HG02840 (cell line): ENCODE results near the gene SLC6A15.

Experiments used
- ATAC-seq: cut with Tn5 transposase; IDR thresholded peaks from one replicate; pipeline ENCODE4 v1.9.1; 2021; ENCODE audit warnings: mild to moderate bottlenecking, moderate library complexity, moderate number of reproducible peaks; ENCODE audit not compliant: unreplicated experiment, low FRiP score

The SLC6A15 gene

GRCh38 chr12:84875241-84875640 lies 37.4 kb downstream of the SLC6A15 start:
- no peak for ATAC-seq

DNA sequence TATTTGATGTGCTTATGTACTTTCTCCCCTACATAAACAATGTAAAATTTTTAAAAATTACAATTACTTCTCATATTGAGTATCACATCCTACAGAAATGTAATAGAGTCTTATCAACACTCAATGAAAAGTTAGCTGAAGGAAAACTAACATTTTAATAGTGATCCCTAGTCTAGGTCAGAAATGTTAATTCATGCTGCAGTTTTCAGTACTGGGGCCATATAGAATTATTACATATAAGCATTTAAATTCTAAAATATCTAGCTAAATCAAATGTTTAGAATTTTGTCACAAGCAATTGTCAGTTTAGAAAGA lies 37.8 kb downstream of the SLC6A15 start:
- ATAC-seq, result no peak

- peak; percentile 86 for ATAC-seq
Measured at GRCh38 chr12:84874125-84874824, 38.3 kb downstream of the SLC6A15 start.

DNA sequence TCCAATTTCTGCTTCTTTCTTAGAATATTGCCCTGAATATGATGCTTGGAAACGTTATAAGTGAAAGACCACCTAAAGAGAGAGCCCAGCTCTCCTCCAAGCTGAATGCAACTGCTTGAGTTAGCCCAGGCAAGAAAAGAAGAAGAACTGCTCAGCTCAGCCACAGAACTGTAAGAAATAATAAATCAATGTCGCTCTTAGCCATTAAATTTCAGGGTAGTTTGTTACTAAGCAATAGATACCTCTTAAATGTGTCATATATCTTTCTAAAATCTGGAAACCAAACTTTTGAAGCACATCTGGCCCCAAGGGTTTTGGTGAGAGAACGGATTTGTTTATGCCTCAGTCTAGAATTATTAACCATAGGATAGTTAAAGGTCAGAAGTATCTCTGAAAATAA lies 50.4 kb downstream of the SLC6A15 start:
- ATAC-seq, result no peak

DNA sequence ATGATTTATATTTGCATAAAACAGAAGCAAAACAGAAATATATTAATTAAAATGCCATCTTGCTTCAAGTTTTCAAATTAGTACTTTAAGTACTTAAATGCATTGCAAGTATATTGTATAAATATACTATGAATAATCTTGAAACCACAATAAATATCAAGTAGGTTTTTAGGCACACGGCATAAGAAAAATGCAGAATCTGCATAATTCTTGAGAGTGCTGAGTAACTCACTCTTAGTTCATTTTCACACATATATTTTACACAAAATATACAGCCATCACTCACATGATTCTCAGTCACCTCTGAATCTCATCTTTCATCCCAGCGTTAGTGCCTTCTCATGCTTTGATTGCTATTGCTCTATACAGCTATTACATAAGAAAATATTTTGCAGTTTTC lies 51.9 kb downstream of the SLC6A15 start:
- no peak for ATAC-seq

DNA sequence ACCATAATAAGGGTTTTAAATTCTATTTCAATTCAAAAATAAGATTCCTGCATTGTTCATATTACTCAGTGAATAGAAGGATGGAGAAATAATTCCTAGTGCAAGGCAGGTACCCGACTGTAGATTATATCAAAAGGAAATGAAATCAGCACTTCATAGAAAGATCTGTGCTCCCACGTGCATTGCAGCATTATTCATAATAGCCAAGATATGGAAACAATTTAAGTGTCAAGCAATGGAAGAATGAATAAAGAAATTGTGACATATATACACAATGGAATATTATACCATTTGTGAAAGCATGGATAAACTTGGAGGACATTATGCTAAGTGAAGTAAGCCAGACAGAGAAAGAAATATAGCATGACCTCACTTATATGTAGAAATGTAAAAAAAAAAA lies 53.8 kb downstream of the SLC6A15 start:
- no peak for ATAC-seq

DNA sequence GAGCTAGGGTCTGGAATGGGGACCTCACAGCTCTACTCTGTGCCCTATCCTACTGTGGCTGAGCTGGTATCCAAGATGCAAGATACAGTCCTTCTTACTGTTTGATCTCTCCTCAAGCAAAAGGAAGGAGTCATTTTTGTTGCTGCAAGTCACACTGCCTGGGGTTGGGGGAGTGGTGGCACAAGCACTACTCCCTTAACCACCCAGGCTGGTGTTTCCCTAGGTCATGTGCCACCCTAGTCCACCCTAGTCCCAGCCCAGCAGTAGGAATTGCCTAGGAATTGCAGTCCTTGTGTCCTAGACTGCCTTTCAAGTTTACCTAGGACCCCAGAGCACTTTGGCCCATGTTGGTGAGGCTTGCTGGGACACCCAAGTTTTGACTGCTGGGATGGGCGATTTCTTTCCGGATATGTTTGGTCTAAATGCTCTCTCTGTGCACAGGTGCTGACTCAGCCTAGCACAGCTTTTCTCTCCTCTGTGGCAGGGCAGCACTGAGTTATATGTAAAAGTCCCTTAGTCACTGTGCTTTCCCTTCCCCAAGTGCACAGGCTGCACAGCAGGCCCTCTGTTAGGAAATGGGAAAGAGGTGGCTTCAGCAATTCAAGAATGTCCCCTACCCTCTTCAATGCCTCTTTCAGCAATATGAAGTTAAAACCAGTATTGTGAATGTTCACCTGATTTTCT lies 54.9 kb downstream of the SLC6A15 start:
- no peak for ATAC-seq

DNA sequence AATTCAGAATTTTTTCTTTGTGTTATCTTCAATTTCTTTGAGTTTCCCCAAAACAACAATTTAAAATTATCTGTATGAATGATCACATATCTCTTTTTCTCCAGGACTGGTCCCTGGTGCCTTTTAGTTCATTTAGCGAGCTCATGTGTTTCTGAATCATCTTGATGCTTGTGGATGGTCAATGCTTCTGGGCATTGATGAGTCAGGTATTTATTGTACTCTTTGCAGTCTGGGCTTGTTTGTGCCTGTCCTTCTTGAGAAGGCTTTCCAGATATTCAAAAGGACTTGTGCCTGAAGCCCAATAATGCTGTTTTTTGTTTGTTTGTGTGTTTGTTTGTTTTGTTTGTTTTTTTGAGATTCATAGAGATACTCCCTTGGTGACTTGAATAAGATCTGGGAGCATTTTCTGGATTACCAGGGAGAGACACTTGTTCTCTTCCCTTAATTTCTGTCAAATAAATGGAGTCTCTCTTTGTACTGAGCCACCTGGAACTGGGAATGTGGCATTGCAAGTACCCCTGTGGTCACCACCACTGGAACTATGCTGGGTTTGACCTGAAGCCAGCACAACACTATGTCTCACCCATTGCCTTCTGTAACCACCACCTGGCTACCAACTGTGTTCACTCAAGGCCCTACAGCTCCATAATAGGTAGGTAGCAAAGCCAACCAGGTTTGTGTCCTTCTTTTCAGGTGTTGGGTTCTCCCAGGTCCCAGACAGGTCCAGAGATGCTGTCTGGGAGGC lies 56.3 kb downstream of the SLC6A15 start:
- ATAC-seq, result no peak

- no peak for ATAC-seq
Measured at GRCh38 chr12:84843593-84844144, 68.9 kb downstream of the SLC6A15 start.

GRCh38 chr12:84842406-84843013 lies 70.1 kb downstream of the SLC6A15 start:
- ATAC-seq, result peak; percentile 69

GRCh38 chr12:84841591-84841990 lies 71.0 kb downstream of the SLC6A15 start:
- no peak for ATAC-seq

DNA sequence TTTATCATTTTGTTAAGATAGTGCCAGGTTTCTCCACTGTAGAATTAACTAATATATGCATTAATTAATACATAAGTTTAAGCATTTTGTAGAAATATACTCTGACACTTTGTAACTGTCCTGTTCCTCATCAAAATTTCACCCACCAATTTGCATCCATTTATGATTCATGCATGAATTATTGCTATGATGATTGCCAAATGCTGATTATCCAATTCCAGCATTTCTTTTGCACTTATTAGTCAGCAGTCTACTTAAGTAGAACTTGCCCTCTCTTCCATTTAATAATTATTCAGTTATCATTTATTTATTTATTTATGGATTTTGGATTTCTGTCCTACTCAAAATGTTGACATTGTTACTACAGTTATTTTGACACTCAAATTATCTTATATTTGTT lies 72.2 kb downstream of the SLC6A15 start:
- no peak for ATAC-seq

DNA sequence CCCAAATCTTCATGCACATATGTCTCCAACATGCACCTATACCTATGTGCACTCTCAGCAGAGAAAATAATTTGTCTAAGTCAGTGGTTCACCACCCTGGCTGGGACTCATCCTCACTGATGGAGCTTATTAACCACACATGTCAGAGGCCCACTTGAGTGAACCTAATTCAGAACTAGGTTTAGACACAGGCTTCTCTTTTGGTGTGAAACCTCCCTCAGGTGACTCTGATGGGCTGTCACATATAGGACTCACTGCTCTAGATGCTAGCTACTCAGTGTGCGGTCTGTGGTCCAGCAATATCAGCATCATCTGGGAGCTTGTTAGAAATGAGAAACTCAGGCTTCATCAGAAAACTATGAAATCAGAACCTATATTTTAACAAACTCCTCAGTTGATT lies 85.7 kb downstream of the SLC6A15 start:
- no peak for ATAC-seq

DNA sequence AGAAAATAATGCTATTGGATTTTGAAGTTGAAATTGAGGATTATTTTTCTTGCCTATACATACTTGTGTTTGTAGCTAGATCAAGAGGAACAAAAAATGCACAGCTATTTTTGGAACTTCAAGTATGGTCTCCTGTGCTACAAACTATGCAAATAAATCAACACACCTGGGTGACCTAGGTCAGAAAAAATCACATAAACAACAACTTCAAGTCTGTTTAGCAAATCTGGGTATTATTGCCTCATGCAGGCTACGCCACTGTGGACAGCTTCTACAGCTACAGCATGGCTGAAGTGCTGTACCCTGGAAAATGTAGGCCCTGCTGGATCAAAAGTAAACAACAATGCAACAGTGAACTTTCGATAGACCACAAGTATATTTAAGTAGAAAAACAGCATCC lies 87.5 kb downstream of the SLC6A15 start:
- ATAC-seq, result no peak

DNA sequence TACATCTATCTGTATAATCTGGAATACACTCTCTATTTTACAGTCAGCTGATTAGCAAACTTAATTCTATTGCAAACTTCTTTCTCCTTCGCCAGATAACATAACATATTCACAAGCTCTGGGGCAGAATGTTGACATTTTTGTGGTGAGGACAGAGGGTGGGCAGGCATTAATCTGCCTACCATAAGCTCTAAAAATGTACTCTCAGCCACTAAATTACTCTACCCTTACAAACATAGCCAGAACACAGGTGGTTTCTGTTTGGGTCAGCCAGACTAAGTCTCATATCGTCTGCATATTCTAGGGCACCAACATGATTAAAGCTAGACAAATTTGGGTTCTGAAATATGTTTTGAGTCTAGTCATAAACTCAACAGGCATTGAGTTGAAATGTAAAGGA lies 90.1 kb downstream of the SLC6A15 start:
- no peak for ATAC-seq

- ATAC-seq, result no peak
Measured at GRCh38 chr12:84816916-84817695, 95.5 kb downstream of the SLC6A15 start.

DNA sequence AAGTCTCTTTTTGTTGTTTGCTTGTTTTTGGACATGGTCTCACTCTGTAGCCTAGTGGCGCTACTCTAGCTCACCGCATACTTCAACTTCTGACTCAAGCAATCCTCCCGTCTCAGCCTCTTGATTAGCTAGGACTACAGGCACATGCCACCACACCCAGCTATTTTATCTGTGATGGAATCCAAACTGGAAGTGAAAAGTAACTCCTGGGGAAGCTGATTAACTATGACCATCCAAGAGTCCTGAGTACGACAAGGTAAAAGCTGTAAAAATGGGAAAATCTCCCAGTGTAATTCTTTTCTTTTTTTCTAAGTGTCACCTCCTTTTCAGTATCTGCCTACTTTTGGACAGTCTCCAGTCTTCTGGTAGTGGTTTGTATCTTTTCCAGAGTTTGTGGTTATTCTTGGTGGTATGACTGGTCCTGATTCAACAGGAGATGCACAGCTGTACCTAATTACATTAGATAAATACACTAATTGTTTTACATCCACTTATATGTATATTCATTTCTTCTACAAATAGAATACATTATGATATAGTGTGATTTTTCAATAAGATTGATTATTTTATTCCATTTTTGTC lies 97.8 kb downstream of the SLC6A15 start:
- ATAC-seq, result no peak

DNA sequence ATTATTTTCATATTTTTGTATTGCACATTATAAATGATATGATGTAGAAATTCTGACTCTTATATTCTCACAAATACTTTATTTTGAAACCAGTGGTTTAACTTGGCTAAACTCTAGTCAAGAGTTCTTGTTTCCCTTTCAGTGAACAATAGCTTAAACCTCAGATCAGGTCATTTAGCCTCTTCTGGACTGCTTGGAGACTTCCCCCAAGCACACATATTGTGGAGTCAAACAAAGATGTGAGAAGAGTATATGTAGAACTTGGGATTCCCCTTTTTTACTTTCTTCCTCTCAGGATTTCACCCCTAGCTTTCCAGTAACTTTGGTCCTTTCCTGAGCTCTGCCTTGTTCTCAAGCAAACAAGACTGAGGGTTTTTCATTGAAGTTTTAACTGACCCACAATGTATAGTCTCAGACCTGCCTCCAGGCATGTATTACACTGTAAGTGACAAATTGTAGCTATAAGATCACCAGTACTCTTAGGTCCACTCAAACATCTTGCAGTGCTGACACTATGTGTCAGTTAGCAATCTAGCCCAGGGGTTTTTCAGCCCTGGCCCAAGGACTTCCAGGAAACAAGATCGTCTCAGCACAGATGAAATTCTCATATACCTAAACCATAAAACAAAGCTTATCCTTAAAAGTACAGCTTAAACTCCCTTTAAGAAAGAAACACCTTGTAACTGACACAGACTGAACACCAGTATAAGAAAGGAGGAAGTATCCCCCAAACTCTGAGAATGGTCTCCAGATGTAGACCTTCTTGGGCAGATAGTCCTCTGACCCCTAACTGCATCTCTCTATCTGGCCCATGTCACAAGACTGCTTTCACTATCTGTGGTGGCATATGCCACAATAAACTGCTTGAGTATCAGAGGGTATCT lies 98.6 kb downstream of the SLC6A15 start:
- ATAC-seq, result no peak

DNA sequence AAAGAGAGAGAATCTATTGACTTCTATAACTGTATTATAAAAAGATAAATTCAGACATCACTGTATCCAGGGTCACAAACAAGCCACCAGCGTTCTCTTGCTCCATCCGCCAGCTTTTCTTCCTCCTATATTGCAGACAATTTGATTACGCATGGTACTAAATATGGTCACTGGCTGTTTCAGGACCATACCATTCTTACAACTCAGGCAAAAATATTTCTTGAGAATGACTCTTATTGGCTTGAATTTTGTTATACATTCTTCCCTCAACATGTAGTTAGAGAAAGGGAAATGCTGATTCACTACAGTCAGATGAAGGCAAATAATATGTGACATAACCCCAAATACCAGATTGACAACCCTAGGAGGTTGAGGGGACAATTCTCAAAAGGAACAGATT lies 101.3 kb downstream of the SLC6A15 start:
- ATAC-seq, result no peak
